Stomach (tissue), 9 donors: ENCODE results near the gene MTG1. TPM values are rescaled to one million over a fixed set of nuclear protein-coding genes. Genes with fewer than 3 reads are reported as not detected.
"Not testable (repeated sequence)": the region's sequence is repeated elsewhere in the genome, so short reads cannot be mapped to it uniquely, and the experiment has no call there.

ENCODE experiments used
- DNase-seq, 2 donors: peaks; one replicate each; pipeline versions ENCODE4 v3.0.0 to v3.0.0-alpha.2; 2013 to 2019
- H3K27ac ChIP-seq, 5 donors: fragments of 200-600 bp in 4 of 5; sonication (generic) in 4 of 5; one replicate each; pipeline ENCODE4 v1.5.1; 2013 to 2019; ENCODE audit warnings: mild to moderate bottlenecking in 1 of 5, moderate library complexity in 1 of 5
- H3K27me3 ChIP-seq, 3 donors: fragments of 200-600 bp; sonication (generic); one replicate each; pipeline ENCODE4 v1.5.1; 2017 to 2019; ENCODE audit warnings: mixed run types in 1 of 3
- H3K36me3 ChIP-seq, 4 donors: fragments of 200-600 bp; sonication (generic); 1 replicate in 3 of 4; 2 replicates in 1 of 4; pipeline ENCODE4 v1.5.1; 2016 to 2019
- H3K4me1 ChIP-seq, 4 donors: fragments of 200-600 bp; sonication (generic); one replicate each; pipeline ENCODE4 v1.5.1; 2016 to 2019
- H3K4me3 ChIP-seq, 4 donors: fragments of 200-600 bp; sonication (generic) in 3 of 4; one replicate each; pipeline ENCODE4 v1.5.1; 2016 to 2019; ENCODE audit warnings: mild to moderate bottlenecking in 1 of 4
- H3K9me3 ChIP-seq, 4 donors: fragments of 200-600 bp; sonication (generic); one replicate each; pipeline ENCODE4 v1.5.1; 2016 to 2019
- CTCF ChIP-seq, 7 experiments: fragments of 450-650 bp in 4 of 7; fragments of 200-600 bp in 3 of 7; sonication (generic) in 3 of 7; IDR thresholded peaks; one replicate each; pipeline ENCODE4 v1.5.1; 2016 to 2019; ENCODE audit warnings: antibody characterized with exemption in 7 of 7, control low read depth in 2 of 7, mild to moderate bottlenecking in 1 of 7
- EP300 ChIP-seq: sonication (generic); formaldehyde crosslinking; IDR thresholded peaks from one replicate; pipeline ENCODE4 v1.6.1; 2017; ENCODE audit warnings: antibody characterized with exemption
- POLR2A ChIP-seq, 4 donors: fragments of 450-650 bp; IDR thresholded peaks; one replicate each; pipeline ENCODE4 v1.6.1; 2016; ENCODE audit warnings: antibody characterized with exemption in 4 of 4, control low read depth in 2 of 4, mild to moderate bottlenecking in 1 of 4, moderate library complexity in 1 of 4
- POLR2AphosphoS5 ChIP-seq, 3 donors: sonication (generic); formaldehyde crosslinking; IDR thresholded peaks; one replicate each; pipeline ENCODE4 v1.6.1; 2016; ENCODE audit warnings: antibody characterized with exemption in 3 of 3
- WGBS, 5 donors: extraction: QIAGEN DNeasy Blood & Tissue Kit in 3 of 5; methylation state at CpG; one replicate each; pipeline versions ENCODE4 v1.1.5 to v1.1.7; 2013 to 2018; 5-methylcytosine and 5-hydroxymethylcytosine counted together
- intact Hi-C: fragments of 100-400 bp; cut with DNase I; formaldehyde crosslinking; loops from one replicate; pipeline ENCODE4 v1.15.1; 2023; ENCODE audit warnings: low total_unique reads
- polyA plus RNA-seq, 3 donors: library from polyadenylated mRNA; stranded (reverse); fragments of 200-250 nt; gene quantifications; one replicate each; pipeline ENCODE4 v1.2.3, GENCODE V29; 2013
- total RNA-seq, 5 donors: library from RNA; depleted of rRNA; stranded (reverse); fragments of >200 nt; gene quantifications; one replicate each; pipeline versions ENCODE4 v1.1.0 to v1.2.3, GENCODE V29; 2014 to 2016
- donor health status: healthy with polysubstance abuse.
- donor health status: Bipolar disorder and iron deficiency.
- donor health status: healthy.

The MTG1 gene
- total and polyA plus RNA-seq, 8 donors = 36.7 to 177 (median 52.9) TPM

- intact Hi-C loops = no loop called here
- H3K4me1 ChIP-seq = peaks cover 7 to 22% (median 16%) of the 10 kb centered on the region in 4 donors
- H3K9me3 ChIP-seq = no peaks in the 10 kb centered on the region
- H3K36me3 ChIP-seq = peaks cover 53 to 85% (median 79%) of the 10 kb centered on the region in 4 donors
- TF ChIP-seq POLR2AphosphoS5 (IDR thresholded peaks at IDR 0.05) = no peak
- no peak for TF ChIP-seq POLR2A (IDR thresholded peaks at IDR 0.05)
- TF ChIP-seq EP300 = no peak
- no peak for TF ChIP-seq CTCF (IDR thresholded peaks at IDR 0.05)
- peak overlapping the region in 2 of 5 donors; percentile 31 to 48 for H3K27ac ChIP-seq
- no peak overlapping the region for H3K4me3 ChIP-seq
- peak; percentile 38 to 59 for DNase-seq
- 54 to 71% (median 58%) methylated on average over 26 to 29 of the region's 29 CpGs for WGBS, 5 donors
- no peaks in the 10 kb centered on the region for H3K27me3 ChIP-seq
Measured at GRCh38 chr10:133364645-133365431, 29.1 kb upstream of the MTG1 start.

- no peak for DNase-seq
- intact Hi-C loops = no loop called here
- TF ChIP-seq CTCF (IDR thresholded peaks at IDR 0.05) (no peak), EP300 (no peak), POLR2A (IDR thresholded peaks at IDR 0.05) (no peak), POLR2AphosphoS5 (IDR thresholded peaks at IDR 0.05) (no peak)
- Histone ChIP-seq H3K4me1 (peaks cover 0 to 14% (median 9%) of the 10 kb centered on the region in 4 donors), H3K9me3 (no peaks in the 10 kb centered on the region), H3K36me3 (peaks cover 61 to 93% (median 87%) of the 10 kb centered on the region in 4 donors), H3K27me3 (no peaks in the 10 kb centered on the region), H3K27ac (no peak overlapping the region), H3K4me3 (no peak overlapping the region)
- 72 to 82% (median 77%) methylated on average over 12 to 13 of the region's 13 CpGs for WGBS, 5 donors
Measured at GRCh38 chr10:133365461-133366129, 28.4 kb upstream of the MTG1 start.

- Histone ChIP-seq H3K4me3 (no peak overlapping the region), H3K9me3 (no peaks in the 10 kb centered on the region), H3K36me3 (peaks cover 63 to 98% (median 92%) of the 10 kb centered on the region in 4 donors), H3K27ac (no peak overlapping the region), H3K27me3 (no peaks in the 10 kb centered on the region), H3K4me1 (peaks cover 0 to 13% (median 9%) of the 10 kb centered on the region in 4 donors)
- 86 to 94% (median 86%) methylated on average over 10 to 17 of the region's 17 CpGs for WGBS, 5 donors
- DNase-seq = no peak
- intact Hi-C loops = no loop called here
- TF ChIP-seq POLR2AphosphoS5 (IDR thresholded peaks at IDR 0.05) (no peak), CTCF (IDR thresholded peaks at IDR 0.05) (no peak), EP300 (no peak), POLR2A (IDR thresholded peaks at IDR 0.05) (no peak)
Measured at GRCh38 chr10:133366130-133366478, 27.9 kb upstream of the MTG1 start.

- no peaks in the 10 kb centered on the region for H3K27me3 ChIP-seq
- no peak for DNase-seq
- peaks cover under 1 to 20% (median 12%) of the 10 kb centered on the region in 4 donors for H3K4me1 ChIP-seq
- no peaks in the 10 kb centered on the region for H3K9me3 ChIP-seq
- peaks cover 63 to 100% (median 93%) of the 10 kb centered on the region in 4 donors for H3K36me3 ChIP-seq
- H3K4me3 ChIP-seq = no peak overlapping the region
- intact Hi-C loops = no loop called here
- TF ChIP-seq CTCF (IDR thresholded peaks at IDR 0.05) = no peak
- TF ChIP-seq EP300 = no peak
- TF ChIP-seq POLR2AphosphoS5 (IDR thresholded peaks at IDR 0.05) = no peak
- no peak for TF ChIP-seq POLR2A (IDR thresholded peaks at IDR 0.05)
- 86 to 98% (median 96%) methylated on average over 6 to 13 of the region's 13 CpGs for WGBS, 5 donors
- no peak overlapping the region for H3K27ac ChIP-seq
Measured at GRCh38 chr10:133366751-133367150, 27.2 kb upstream of the MTG1 start.

GRCh38 chr10:133367461-133367860, 26.5 kb upstream of the MTG1 start:
- H3K9me3 ChIP-seq, H3K27ac ChIP-seq, intact Hi-C loops, H3K4me3 ChIP-seq, DNase-seq, H3K27me3 ChIP-seq: not testable (repeated sequence)
- 76 to 96% (median 86%) methylated on average over 1 to 4 of the region's 7 CpGs for WGBS, 5 donors
- Histone ChIP-seq H3K36me3 (peaks cover 58 to 94% (median 85%) of the 10 kb centered on the region in 4 donors), H3K4me1 (peaks cover 8 to 27% (median 20%) of the 10 kb centered on the region in 4 donors)
